ENCODE results near the gene ZDHHC4. TPM values are rescaled to one million over a fixed set of nuclear protein-coding genes. Genes with fewer than 3 reads are reported as not detected.
A peak's percentile ranks its signal among the peaks of the same experiment; 100 is the strongest.
"Not testable (repeated sequence)": the region's sequence is repeated elsewhere in the genome, so short reads cannot be mapped to it uniquely, and the experiment has no call there.

Gene ZDHHC4
- polyA plus RNA-seq, 1 of the 3 experiments (the other 2 are of a cell fraction) = 169 TPM

GRCh38 chr7:6575281-6576023, 1.8 kb upstream of the ZDHHC4 start:
- POLR2A ChIA-PET = interaction anchor here (1.2 kb wide), 1 partner anchor 16 kb away, joined by 3 read pairs; no protein-coding TSS in a partner anchor

GRCh38 chr7:6576024-6576866, 1.0 kb upstream of the ZDHHC4 start:
- H3K27ac ChIP-seq (ENCODE audit: low read depth in 2 of 2, low read length in 1 of 2) = no peak overlapping the region

More at GRCh38 chr7:6575281-6576023, 1.8 kb upstream of the ZDHHC4 start:
- no peak overlapping the region for H3K4me3 ChIP-seq (ENCODE audit: low read depth in 2 of 2, low read length in 1 of 2)
- no peak overlapping the region for H2AFZ ChIP-seq (ENCODE audit: low read depth)
- H3K4me2 ChIP-seq = no peak overlapping the region
- H3K36me3 ChIP-seq (replicated peaks in 1 of 2; ENCODE audit: control insufficient read depth in 1 of 2, insufficient read depth in 2 of 2, low read length in 1 of 2) = peaks cover under 1 to 3% of the 10 kb centered on the region in 2 experiments
- no peak overlapping the region for H3K9ac ChIP-seq
- peaks cover 0 to 7% of the 10 kb centered on the region in 2 experiments; a peak in 1 of 4 replicates for H3K4me1 ChIP-seq (ENCODE audit: control insufficient read depth in 1 of 2, insufficient read depth in 2 of 2, low read depth in 1 of 2, low read length in 1 of 2)
- peaks cover 27% of the 10 kb centered on the region for H3F3A ChIP-seq (replicated peaks; ENCODE audit: insufficient read depth)
- no peak overlapping the region for H3K27ac ChIP-seq (ENCODE audit: low read depth in 2 of 2, low read length in 1 of 2)
- CTCF ChIA-PET = interaction anchor here (0.7 to 9.7 kb wide), 16 partner anchors 7 to 90 kb away, joined by 3 to 85 read pairs (median 5); partner anchors contain the start of gene INTS15
- no peaks in the 10 kb centered on the region for H3K27me3 ChIP-seq (ENCODE audit: insufficient read depth)
- H3K9me2 ChIP-seq = no peaks in the 10 kb centered on the region
- no peaks in the 10 kb centered on the region for H4K20me1 ChIP-seq (ENCODE audit: insufficient read depth)
- 84% methylated on average over 9 of the region's 9 CpGs for WGBS (ENCODE audit: low lambda C conversion rate)
- peaks cover 13% of the 10 kb centered on the region; the same call in 1 of the 2 replicates for H3K79me2 ChIP-seq (ENCODE audit: insufficient read depth)
- no peak for DNase-seq
- no peaks in the 10 kb centered on the region for H3K9me3 ChIP-seq
- TF ChIP-seq POLR2AphosphoS5 (IDR thresholded peaks at IDR 0.05; ENCODE audit: low read depth, low read length) (no peak), NRF1 (IDR thresholded peaks at IDR 0.05; ENCODE audit: low read depth, low read length) (no peak), ELF1 (IDR thresholded peaks at IDR 0.05) (no peak), MEF2A (IDR thresholded peaks at IDR 0.05; ENCODE audit: borderline replicate concordance, low read depth) (no peak), CHD2 (IDR thresholded peaks at IDR 0.05; ENCODE audit: low read length, partially characterized antibody) (no peak), SMC3 (IDR thresholded peaks at IDR 0.05; ENCODE audit: low read depth, low read length) (no peak), GATA2 (CRISPR knock-in tag; IDR thresholded peaks at IDR 0.05) (no peak), PBX3 (IDR thresholded peaks at IDR 0.05) (no peak), SIN3A (IDR thresholded peaks at IDR 0.05; ENCODE audit: borderline replicate concordance, low read depth, low read length) (no peak), IRF3 (IDR thresholded peaks at IDR 0.05; ENCODE audit: low read depth, low read length) (no peak), RXRA (IDR thresholded peaks at IDR 0.05; ENCODE audit: borderline replicate concordance, low read depth) (no peak)

GRCh38 chr7:6576867-6577368, 336 bp upstream of the ZDHHC4 start:
- H3K36me3 ChIP-seq (replicated peaks in 1 of 2; ENCODE audit: control insufficient read depth in 1 of 2, insufficient read depth in 2 of 2, low read length in 1 of 2) = peaks cover 14 to 15% of the 10 kb centered on the region in 2 experiments
- ChIA-PET POLR2A (interaction anchor here (0.9 to 2.7 kb wide), 2 partner anchors 12 to 61 kb away, joined by 3 to 16 read pairs; partner anchors contain the start of gene INTS15), CTCF (interaction anchor here (1.2 to 9.7 kb wide), 4 partner anchors 9 to 67 kb away, joined by 5 to 85 read pairs (median 46); partner anchors contain the start of gene INTS15)
- not testable (repeated sequence) for H3K27me3 ChIP-seq (ENCODE audit: insufficient read depth); DNase-seq; H4K20me1 ChIP-seq (ENCODE audit: insufficient read depth); H3K9me3 ChIP-seq; H3K9me2 ChIP-seq; H3K4me1 ChIP-seq (ENCODE audit: control insufficient read depth in 1 of 2, insufficient read depth in 2 of 2, low read depth in 1 of 2, low read length in 1 of 2)
- H3K27ac ChIP-seq (ENCODE audit: low read depth in 2 of 2, low read length in 1 of 2) = peak overlapping the region; percentile 80 to 89; a peak in 2 of 4 replicates
- H3K9ac ChIP-seq = peak overlapping the region; percentile 88; the same call in 1 of the 2 replicates
- H3K79me2 ChIP-seq (ENCODE audit: insufficient read depth) = peaks cover 13% of the 10 kb centered on the region; the same call in 1 of the 2 replicates
- WGBS (ENCODE audit: low lambda C conversion rate) = 9% methylated on average over 14 of the region's 14 CpGs
- H3K4me3 ChIP-seq (ENCODE audit: low read depth in 2 of 2, low read length in 1 of 2) = peak overlapping the region; percentile 62 to 87
- H2AFZ ChIP-seq (ENCODE audit: low read depth) = peak overlapping the region; percentile 90; the same call in 1 of the 2 replicates
- peaks cover 27% of the 10 kb centered on the region for H3F3A ChIP-seq (replicated peaks; ENCODE audit: insufficient read depth)
- H3K4me2 ChIP-seq = peak overlapping the region; percentile 76

More at GRCh38 chr7:6576024-6576866, 1.0 kb upstream of the ZDHHC4 start:
- no peaks in the 10 kb centered on the region for H3K9me3 ChIP-seq
- H3K9ac ChIP-seq = no peak overlapping the region
- peaks cover 27% of the 10 kb centered on the region for H3F3A ChIP-seq (replicated peaks; ENCODE audit: insufficient read depth)
- ChIA-PET POLR2A (interaction anchor here (0.9 to 2.7 kb wide), 3 partner anchors 13 to 60 kb away, joined by 3 to 16 read pairs (median 3); partner anchors contain the start of gene INTS15), CTCF (interaction anchor here (1.2 to 9.7 kb wide), 7 partner anchors 8 to 90 kb away, joined by 5 to 85 read pairs (median 11); partner anchors contain the start of gene INTS15)
- DNase-seq = peak; percentile 60
- H3K4me2 ChIP-seq = peak overlapping the region; percentile 67
- peaks cover 13% of the 10 kb centered on the region; the same call in 1 of the 2 replicates for H3K79me2 ChIP-seq (ENCODE audit: insufficient read depth)
- no peaks in the 10 kb centered on the region for H3K9me2 ChIP-seq
- 54% methylated on average over 14 of the region's 14 CpGs for WGBS (ENCODE audit: low lambda C conversion rate)
- no peak overlapping the region; the same call in 1 of the 2 replicates for H2AFZ ChIP-seq (ENCODE audit: low read depth)
- H3K4me3 ChIP-seq (ENCODE audit: low read depth in 2 of 2, low read length in 1 of 2) = peak overlapping the region; percentile 45 to 51
- TF ChIP-seq POLR2AphosphoS5 (IDR thresholded peaks at IDR 0.05; ENCODE audit: low read depth, low read length) (0 out of 2 replicates have a peak, but pooled peaks have one; percentile 20), MAX (IDR thresholded peaks at IDR 0.05; ENCODE audit: low read depth) (no peak), RXRA (IDR thresholded peaks at IDR 0.05; ENCODE audit: borderline replicate concordance, low read depth) (no peak)
- H3K27me3 ChIP-seq (ENCODE audit: insufficient read depth) = no peaks in the 10 kb centered on the region
- no peaks in the 10 kb centered on the region for H4K20me1 ChIP-seq (ENCODE audit: insufficient read depth)
- H3K36me3 ChIP-seq (replicated peaks in 1 of 2; ENCODE audit: control insufficient read depth in 1 of 2, insufficient read depth in 2 of 2, low read length in 1 of 2) = peaks cover 7 to 8% of the 10 kb centered on the region in 2 experiments
- peaks cover 0 to 7% of the 10 kb centered on the region in 2 experiments; a peak in 1 of 4 replicates for H3K4me1 ChIP-seq (ENCODE audit: control insufficient read depth in 1 of 2, insufficient read depth in 2 of 2, low read depth in 1 of 2, low read length in 1 of 2)
